Lung (tissue), 12 donors: ENCODE measurements around the gene HDAC4. TPM values are rescaled to one million over a fixed set of nuclear protein-coding genes. Genes with fewer than 3 reads are reported as not detected.

Experiments
- ATAC-seq: fragments of 200-7000 bp; cut with Tn5 transposase; one replicate; pipeline ENCODE4 v1.9.1; 2020; ENCODE audit warnings: moderate number of reproducible peaks; ENCODE audit not compliant: insufficient read depth, low FRiP score
- DNase-seq, 3 donors: peaks; one replicate each; pipeline ENCODE4 v3.0.0-alpha.2; 2013 to 2017
- H3K27ac ChIP-seq, 2 donors: one replicate each; pipeline ENCODE4 v1.5.1; 2013; ENCODE audit warnings: mild to moderate bottlenecking in 2 of 2, moderate library complexity in 2 of 2, control low read depth in 1 of 2, inconsistent platforms in 1 of 2, low read depth in 1 of 2, low read length in 1 of 2
- H3K27me3 ChIP-seq, 3 donors: one replicate each; pipeline ENCODE4 v1.5.1; 2013; ENCODE audit warnings: low read length in 2 of 3; ENCODE audit not compliant: control insufficient read depth in 3 of 3, insufficient read depth in 3 of 3
- H3K36me3 ChIP-seq, 4 donors: one replicate each; pipeline ENCODE4 v1.5.1; 2013; ENCODE audit warnings: low read length in 4 of 4, mild to moderate bottlenecking in 1 of 4, moderate library complexity in 1 of 4; ENCODE audit not compliant: control insufficient read depth in 4 of 4, insufficient read depth in 4 of 4
- H3K4me1 ChIP-seq, 5 donors: one replicate each; pipeline ENCODE4 v1.5.1; 2013; ENCODE audit warnings: low read length in 5 of 5, mild to moderate bottlenecking in 2 of 5, moderate library complexity in 1 of 5; ENCODE audit not compliant: control insufficient read depth in 5 of 5, insufficient read depth in 5 of 5
- H3K4me3 ChIP-seq: one replicate; pipeline ENCODE4 v1.5.1; 2013; ENCODE audit warnings: mild to moderate bottlenecking, control low read depth, moderate library complexity
- H3K9ac ChIP-seq, 2 donors: one replicate each; pipeline ENCODE4 v1.5.1; 2013; ENCODE audit warnings: low read length in 2 of 2, control low read depth in 1 of 2; ENCODE audit not compliant: insufficient read depth in 1 of 2
- H3K9me3 ChIP-seq, 4 donors: one replicate each; pipeline ENCODE4 v1.5.1; 2013; ENCODE audit warnings: low read length in 3 of 4, mild to moderate bottlenecking in 1 of 4, moderate library complexity in 1 of 4; ENCODE audit not compliant: control insufficient read depth in 4 of 4, insufficient read depth in 3 of 4
- CTCF ChIP-seq: IDR thresholded peaks from 2 replicates; pipeline ENCODE4 v1.5.1; 2012; ENCODE audit warnings: mild to moderate bottlenecking; ENCODE audit errors: control extremely low read depth, extremely low read depth
- WGBS, 2 donors: extraction: QIAGEN DNeasy Blood & Tissue Kit; methylation state at CpG; one replicate each; pipeline ENCODE4 v1.1.7; 2013; 5-methylcytosine and 5-hydroxymethylcytosine counted together
- polyA plus RNA-seq, 2 donors: library from polyadenylated mRNA; stranded (reverse); fragments of 200-250 nt; gene quantifications; one replicate each; pipeline ENCODE4 v1.2.1, GENCODE V29; 2013
- total RNA-seq, 2 donors: library from RNA; depleted of rRNA in 1 of 2; stranded (reverse); fragments of >200 nt in 1 of 2; gene quantifications; one replicate each; pipeline ENCODE4 v1.2.1, GENCODE V29; 2014 to 2021
- donor health status: control.
- donor health status: control.
- donor health status: Bipolar disorder and iron deficiency.
- donor health status: healthy.
- donor health status: DM: yes; HTN: yes; CAD: no.

HDAC4 gene
- total and polyA plus RNA-seq, 4 donors, result 6.9 to 47.7 (median 20.7) TPM

GRCh38 chr2:239013678-239013976, 387.2 kb downstream of the HDAC4 start:
- TF ChIP-seq CTCF, result no peak
- Histone ChIP-seq H3K4me1 (no peaks in the 10 kb centered on the region), H3K9ac (no peak overlapping the region), H3K27me3 (peaks cover 0 to 6% (median 3%) of the 10 kb centered on the region in 3 donors), H3K4me3 (no peak overlapping the region), H3K9me3 (no peaks in the 10 kb centered on the region), H3K27ac (no peak overlapping the region), H3K36me3 (no peaks in the 10 kb centered on the region)
- no peak for DNase-seq
- no peak for ATAC-seq
- WGBS, 2 donors, result 84 to 92% methylated on average over 6 of the region's 6 CpGs

GRCh38 chr2:239012936-239013677, 387.7 kb downstream of the HDAC4 start:
- no peak for TF ChIP-seq CTCF
- peak in 1 of 3 donors; percentile 1 for DNase-seq
- no peak for ATAC-seq
- Histone ChIP-seq H3K4me3 (no peak overlapping the region), H3K36me3 (no peaks in the 10 kb centered on the region), H3K27ac (no peak overlapping the region), H3K9ac (no peak overlapping the region), H3K27me3 (peaks cover 0 to 7% (median 0%) of the 10 kb centered on the region in 3 donors), H3K9me3 (no peaks in the 10 kb centered on the region), H3K4me1 (no peaks in the 10 kb centered on the region)
- 89 to 96% methylated on average over 13 of the region's 13 CpGs for WGBS, 2 donors

GRCh38 chr2:239012228-239012627, 388.6 kb downstream of the HDAC4 start:
- H3K9ac ChIP-seq, result no peak overlapping the region
- no peak for ATAC-seq
- no peaks in the 10 kb centered on the region for H3K9me3 ChIP-seq
- H3K36me3 ChIP-seq, result no peaks in the 10 kb centered on the region
- WGBS, 2 donors, result 86 to 87% methylated on average over 9 of the region's 9 CpGs
- no peak for TF ChIP-seq CTCF
- peak in 1 of 3 donors; percentile 4 for DNase-seq
- H3K27ac ChIP-seq, result no peak overlapping the region
- peaks cover 0 to 5% (median 0%) of the 10 kb centered on the region in 3 donors for H3K27me3 ChIP-seq
- no peaks in the 10 kb centered on the region for H3K4me1 ChIP-seq
- no peak overlapping the region for H3K4me3 ChIP-seq

- peaks cover 0 to 5% (median 0%) of the 10 kb centered on the region in 3 donors for H3K27me3 ChIP-seq
- DNase-seq, result peak in 1 of 3 donors; percentile 10
- no peaks in the 10 kb centered on the region for H3K4me1 ChIP-seq
- TF ChIP-seq CTCF, result no peak
- 61 to 70% methylated on average over 12 of the region's 12 CpGs for WGBS, 2 donors
- H3K4me3 ChIP-seq, result no peak overlapping the region
- H3K27ac ChIP-seq, result no peak overlapping the region
- no peak overlapping the region for H3K9ac ChIP-seq
- no peaks in the 10 kb centered on the region for H3K36me3 ChIP-seq
- H3K9me3 ChIP-seq, result peaks cover 0 to 5% (median 0%) of the 10 kb centered on the region in 4 donors
- no peak for ATAC-seq
These were observed 391.2 kb downstream of the HDAC4 start for GRCh38 chr2:239009589-239009961.
